Measurements from ENCODE around the gene DCLRE1B.

The DCLRE1B gene

GRCh38 chr1:113887402-113888175 is 17.5 kb upstream of the DCLRE1B start, which contains the start of gene BCL2L15:
BCL2L15 (minus strand) TSS chr1:113887581; CDS start chr1:113887375, 206 bp downstream.
- DNase-seq = no peak

GRCh38 chr1:113890816-113891215 is 14.3 kb upstream of the DCLRE1B start:
- DNase-seq = no peak

- DNase-seq = no peak
These were observed 13.4 kb upstream of the DCLRE1B start for GRCh38 chr1:113891631-113892220.

GRCh38 chr1:113893267-113893666 is 11.9 kb upstream of the DCLRE1B start:
- DNase-seq = no peak

GRCh38 chr1:113895098-113895497 is 10.0 kb upstream of the DCLRE1B start:
- no peak for DNase-seq

DNA sequence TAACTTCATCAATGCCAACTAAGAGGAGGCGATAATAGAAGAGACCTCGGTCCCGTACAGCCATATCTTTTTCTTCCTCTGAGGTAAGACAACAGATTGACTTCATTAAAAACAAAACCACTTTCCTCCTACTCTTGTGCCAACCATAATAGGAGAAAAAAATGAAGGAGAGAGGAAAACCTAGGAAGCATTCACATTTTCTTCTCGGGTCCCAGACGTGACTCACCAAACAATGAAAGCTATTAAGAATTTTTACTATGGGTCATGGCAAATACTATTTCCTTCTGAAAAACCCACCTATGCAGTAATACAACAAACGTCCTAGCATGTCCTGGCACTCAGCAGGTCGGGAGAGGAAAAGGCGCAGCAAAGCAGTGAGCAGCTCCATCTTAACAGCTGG is 9.2 kb upstream of the DCLRE1B start:
- no peak for DNase-seq

DNA sequence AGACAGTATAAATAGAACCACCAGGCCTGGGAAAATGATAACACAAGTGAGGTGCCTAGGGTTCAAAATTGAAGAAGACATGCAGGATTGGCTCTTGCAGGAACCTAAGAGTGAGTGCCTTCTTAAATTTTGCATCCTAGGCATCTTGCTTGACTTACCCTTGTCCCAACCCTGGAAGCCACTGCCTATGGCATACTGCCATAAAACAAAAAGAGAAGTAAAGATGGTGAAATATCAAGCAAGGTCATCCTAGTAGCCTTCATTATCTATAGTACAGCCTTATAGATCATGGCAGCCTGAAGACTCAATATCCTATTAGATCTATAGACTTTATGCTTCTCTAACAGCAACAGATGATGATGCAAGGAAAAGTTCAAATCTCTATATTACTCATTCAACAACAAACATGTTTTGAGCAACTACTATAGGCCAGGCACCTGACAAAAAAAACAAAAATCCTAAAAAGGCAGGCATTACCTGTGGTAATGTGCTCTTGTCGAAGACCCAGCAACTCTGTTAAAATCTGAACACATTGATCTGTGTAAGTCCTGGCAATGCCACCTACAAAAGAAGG is 6.8 kb upstream of the DCLRE1B start:
- no peak for DNase-seq

- DNase-seq = no peak
These were observed 6.0 kb upstream of the DCLRE1B start for GRCh38 chr1:113899111-113899510.

DNA sequence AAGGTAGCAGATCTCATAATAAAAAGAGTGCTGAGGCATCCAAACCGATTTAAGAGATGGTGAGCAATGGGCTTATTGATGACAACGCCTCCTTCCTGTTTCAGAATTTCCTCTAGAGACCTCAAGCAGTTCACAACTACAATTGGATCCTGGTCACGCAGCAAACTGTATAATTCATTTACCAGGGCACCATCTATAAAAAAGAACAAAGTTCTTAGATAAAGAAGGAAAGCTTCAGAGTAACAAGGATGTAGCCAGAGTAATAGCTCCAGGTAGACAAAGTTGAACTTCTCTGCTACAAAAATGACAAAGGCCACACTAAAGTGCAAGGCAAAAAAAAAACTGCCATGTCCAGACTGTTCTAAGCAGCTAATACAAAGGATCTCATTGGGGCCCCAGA is 3.9 kb upstream of the DCLRE1B start:
- no peak for DNase-seq

GRCh38 chr1:113903501-113904292 is 1.4 kb upstream of the DCLRE1B start:
- no peak for DNase-seq

DNA sequence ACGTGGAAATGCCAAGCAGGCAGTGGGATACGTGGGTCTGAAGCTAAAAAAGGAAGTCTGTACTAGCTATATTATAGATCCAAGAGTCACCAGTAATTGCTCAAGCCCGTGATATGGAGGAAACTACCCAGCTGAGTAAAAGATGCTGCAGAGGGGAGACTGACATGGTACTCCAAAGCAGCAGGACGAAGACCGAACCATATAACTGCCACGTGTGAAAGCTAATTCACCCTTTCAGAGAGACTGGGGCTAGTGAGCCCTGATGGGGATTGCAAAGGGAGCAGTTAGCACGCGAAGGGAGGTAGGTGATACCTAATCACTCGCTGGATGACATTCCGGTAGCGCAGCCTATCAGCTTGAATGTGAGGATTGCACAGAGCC is 843 bp upstream of the DCLRE1B start:
- peak; percentile 72 for DNase-seq

DNA sequence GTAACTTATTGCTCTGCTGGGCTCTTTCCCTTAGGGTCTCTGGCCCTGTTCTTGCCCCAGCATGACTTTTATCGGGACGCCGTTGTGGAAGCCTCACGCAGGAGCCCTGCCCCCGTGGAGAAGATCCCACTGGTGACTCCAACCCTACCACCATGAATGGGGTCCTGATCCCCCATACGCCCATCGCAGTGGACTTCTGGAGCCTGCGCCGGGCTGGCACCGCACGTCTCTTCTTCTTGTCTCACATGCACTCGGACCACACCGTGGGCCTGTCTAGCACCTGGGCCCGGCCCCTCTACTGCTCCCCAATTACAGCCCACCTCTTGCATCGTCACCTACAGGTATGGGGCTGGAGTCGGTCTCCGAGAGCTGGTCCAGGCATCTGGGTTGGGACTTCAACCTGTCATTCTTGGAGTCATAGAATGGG is 322 bp downstream of the DCLRE1B start:
- DNase-seq = no peak

- DNase-seq = peak; percentile 94
These were observed 7.6 kb downstream of the DCLRE1B start for GRCh38 chr1:113912594-113913311.

GRCh38 chr1:113913312-113913668 is 8.2 kb downstream of the DCLRE1B start:
- no peak for DNase-seq

DNA sequence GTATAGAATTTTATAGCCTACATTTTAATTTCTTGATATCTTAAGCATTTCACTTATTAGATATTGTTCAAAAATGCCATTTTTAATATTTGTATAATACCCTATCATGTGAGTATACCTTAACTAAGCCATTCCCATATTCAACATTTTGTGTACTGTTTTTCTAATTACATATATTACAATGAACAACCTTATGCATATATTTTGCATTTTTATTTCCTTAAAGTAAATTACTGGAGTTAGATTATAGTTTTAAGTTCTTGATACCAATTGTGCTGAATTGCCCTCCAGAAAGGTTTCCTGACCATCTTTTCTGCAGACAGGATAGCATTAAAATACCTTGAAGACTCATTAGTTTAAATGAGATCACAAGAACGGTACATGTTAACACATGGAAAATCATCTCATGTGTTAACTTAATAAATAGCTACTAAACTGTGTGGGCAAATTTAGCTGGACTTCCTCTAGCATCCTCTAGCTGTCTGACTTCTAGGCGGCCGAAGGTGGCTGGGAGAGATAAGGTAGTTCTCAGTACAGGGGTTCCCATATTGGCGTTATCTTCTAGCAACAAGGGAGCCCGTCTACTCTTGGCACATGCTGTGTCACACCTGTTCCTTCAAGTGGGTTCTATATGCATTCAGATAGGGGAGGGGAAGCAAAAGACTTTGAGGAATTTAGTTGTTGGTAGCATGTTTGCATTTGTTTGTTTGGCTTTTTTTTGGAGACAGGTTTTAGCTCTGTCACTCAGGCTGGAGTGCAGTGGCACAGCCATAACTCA is 8.9 kb downstream of the DCLRE1B start:
- DNase-seq = no peak

DNA sequence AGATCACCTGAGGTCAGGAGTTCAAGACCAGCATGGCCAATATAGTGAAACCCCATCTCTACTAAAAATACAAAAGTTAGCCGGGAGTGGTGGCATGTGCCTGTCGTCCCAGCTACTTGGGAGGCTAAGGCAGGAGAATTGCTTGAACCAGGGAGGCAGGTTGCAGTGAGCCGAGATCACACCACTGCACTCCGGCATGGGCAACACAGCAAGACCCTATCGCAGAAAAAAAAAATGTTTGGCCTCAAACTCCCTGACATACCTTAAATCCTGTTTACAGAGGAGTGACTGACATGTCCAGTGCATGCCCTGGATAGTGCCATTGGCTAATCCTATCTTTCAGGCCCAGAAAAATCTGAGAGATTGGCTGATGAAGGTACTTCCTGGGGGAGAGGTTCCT is 11.8 kb downstream of the DCLRE1B start:
- no peak for DNase-seq

- no peak for DNase-seq
These were observed 12.4 kb downstream of the DCLRE1B start for GRCh38 chr1:113917400-113918082.

GRCh38 chr1:113918243-113918642 is 13.1 kb downstream of the DCLRE1B start:
- DNase-seq = no peak

- DNase-seq = no peak
These were observed 17.8 kb downstream of the DCLRE1B start for GRCh38 chr1:113922957-113923356.

DNA sequence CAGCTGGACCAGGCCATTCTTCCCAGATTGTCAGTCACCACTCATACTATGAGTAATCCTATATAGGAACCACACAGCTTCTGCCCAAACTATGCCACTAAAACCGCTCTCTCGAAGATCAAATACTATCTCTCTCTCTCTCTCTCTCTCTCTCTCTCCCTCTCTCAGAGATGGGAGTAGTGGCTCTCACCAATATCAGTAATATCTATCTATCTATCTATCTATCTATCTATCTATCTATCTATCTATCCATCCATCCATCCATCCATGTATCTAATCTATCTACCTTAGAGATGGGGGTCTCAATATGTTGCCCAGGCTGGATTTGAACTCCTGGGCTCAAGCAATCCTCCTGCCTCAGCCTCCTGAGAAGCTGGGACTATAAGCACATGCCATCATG is 19.3 kb downstream of the DCLRE1B start:
- no peak for DNase-seq

DNA sequence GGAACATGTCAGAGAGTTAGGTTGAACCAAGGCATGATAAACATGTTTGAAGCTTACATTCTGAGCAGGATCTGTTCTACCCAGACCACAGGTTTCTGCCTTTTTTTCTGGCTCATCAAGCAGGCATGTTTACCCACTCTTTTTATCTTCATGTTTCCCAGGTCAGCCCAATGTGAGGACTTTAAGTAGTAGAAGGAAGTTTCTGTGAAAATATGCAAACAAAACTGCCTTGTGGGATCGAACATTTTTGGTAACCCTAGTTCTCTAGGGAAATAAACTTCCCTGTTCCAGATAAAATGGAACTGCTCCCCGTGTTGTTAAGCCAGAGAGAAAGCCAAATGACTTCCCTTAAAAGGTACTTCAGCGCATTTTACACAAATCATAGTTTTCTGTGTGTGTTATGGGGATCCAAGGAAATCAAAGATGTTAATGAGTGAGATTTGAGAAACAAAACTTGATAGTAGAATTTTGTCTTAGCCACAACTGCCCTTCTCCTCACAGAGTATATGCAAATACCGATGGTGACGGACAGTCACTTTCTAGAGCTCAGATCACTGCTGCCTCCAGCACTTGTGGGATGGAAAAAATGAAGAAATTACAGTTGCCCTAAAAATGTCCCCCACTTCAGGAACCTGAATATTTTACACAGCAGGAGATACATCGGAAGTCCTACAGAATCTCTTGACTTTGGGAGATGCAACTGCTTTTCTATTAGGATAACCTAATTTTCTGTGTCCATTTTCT is 23.2 kb downstream of the DCLRE1B start:
- DNase-seq = no peak
